ENCODE results near the gene SULT2B1. TPM values are rescaled to one million over a fixed set of nuclear protein-coding genes. Genes with fewer than 3 reads are reported as not detected.

Gene SULT2B1
- total and polyA plus RNA-seq, 4 experiments from 2014 or later = 0.13 TPM; not detected in 3

GRCh38 chr19:48625891-48626327 lies 73.9 kb downstream of the SULT2B1 start:
- ChIA-PET CTCF (ENCODE audit: partially characterized antibody) (no interaction called here), POLR2A (ENCODE audit: partially characterized antibody) (interaction anchor here (3.2 to 6.6 kb wide), 2 partner anchors 8 to 19 kb away, joined by 13 to 61 read pairs; partner anchors contain the start of gene CA11)
- Mint-ChIP-seq H3K27ac (peak overlapping the region in 1 of 7 donors; percentile 65), H3K27me3 (no peaks in the 10 kb centered on the region), H3K4me3 (no peak overlapping the region), H3K9me3 (no peaks in the 10 kb centered on the region), H3K36me3 (peaks cover 7 to 31% of the 10 kb centered on the region in 2 donors), H3K4me1 (peaks cover 16 to 42% (median 26%) of the 10 kb centered on the region in 4 donors)
- Histone ChIP-seq H3K4me1 (ENCODE audit: insufficient read depth, low read length) (peaks cover 16% of the 10 kb centered on the region), H3K27me3 (ENCODE audit: insufficient read depth, low read length) (no peaks in the 10 kb centered on the region), H3K9me3 (ENCODE audit: control insufficient read depth in 1 of 2, low read length in 2 of 2) (no peaks in the 10 kb centered on the region), H3K27ac (ENCODE audit: low read depth, low read length) (no peak overlapping the region), H3K36me3 (ENCODE audit: insufficient read depth, low read length) (peaks cover 12% of the 10 kb centered on the region), H3K4me3 (ENCODE audit: low read length in 2 of 2) (no peak overlapping the region)
- intact Hi-C loops (cut with micrococcal nuclease) = no loop called here
- DNase-seq = no peak

- no peak overlapping the region for H3K27ac ChIP-seq (ENCODE audit: low read depth, low read length)
- peaks cover 23% of the 10 kb centered on the region for H3K36me3 ChIP-seq (ENCODE audit: insufficient read depth, low read length)
- no peak overlapping the region for H3K4me3 ChIP-seq (ENCODE audit: low read length in 2 of 2)
- DNase-seq = peak in 1 of 5 donors; percentile 68
- intact Hi-C loops (cut with micrococcal nuclease) = no loop called here
- ChIA-PET CTCF (ENCODE audit: partially characterized antibody) (interaction anchor here (1.4 kb wide), 1 partner anchor 10 kb away, joined by 4 read pairs; the partner anchor contains the start of gene DBP), POLR2A (ENCODE audit: partially characterized antibody) (interaction anchor here (0.7 to 5.2 kb wide), 6 partner anchors 8 to 113 kb away, joined by 3 to 32 read pairs (median 8); partner anchors contain the start of genes CA11, DBP, RPL18 and SPHK2)
- Mint-ChIP-seq H3K27ac (peak overlapping the region in 3 of 7 donors; percentile 30 to 63 (median 42)), H3K27me3 (no peaks in the 10 kb centered on the region), H3K36me3 (peaks cover 9 to 37% of the 10 kb centered on the region in 2 donors), H3K9me3 (no peaks in the 10 kb centered on the region), H3K4me1 (peaks cover 13 to 34% (median 26%) of the 10 kb centered on the region in 4 donors), H3K4me3 (no peak overlapping the region)
- no peaks in the 10 kb centered on the region for H3K9me3 ChIP-seq (ENCODE audit: control insufficient read depth in 1 of 2, low read length in 2 of 2)
- peaks cover 16% of the 10 kb centered on the region for H3K4me1 ChIP-seq (ENCODE audit: insufficient read depth, low read length)
- no peaks in the 10 kb centered on the region for H3K27me3 ChIP-seq (ENCODE audit: insufficient read depth, low read length)
Observed at GRCh38 chr19:48627201-48627864, 75.4 kb downstream of the SULT2B1 start.

DNA sequence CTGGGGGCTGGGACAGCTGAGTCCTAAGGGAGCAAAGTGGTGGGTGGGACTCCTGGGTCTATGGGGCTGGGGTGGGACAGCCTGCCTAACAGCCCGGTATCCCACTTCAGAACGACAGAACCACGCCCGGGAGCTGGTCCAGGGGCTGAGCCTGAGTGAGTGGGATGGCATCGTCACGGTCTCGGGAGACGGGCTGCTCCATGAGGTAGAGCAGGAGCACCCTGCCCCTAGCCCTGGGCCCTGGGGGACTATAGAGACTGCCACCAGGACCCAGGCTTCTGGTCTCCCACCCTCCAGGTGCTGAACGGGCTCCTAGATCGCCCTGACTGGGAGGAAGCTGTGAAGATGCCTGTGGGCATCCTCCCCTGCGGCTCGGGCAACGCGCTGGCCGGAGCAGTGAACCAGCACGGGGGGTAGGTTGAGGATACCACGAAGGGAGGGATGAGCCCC lies 75.9 kb downstream of the SULT2B1 start:
- Histone ChIP-seq H3K4me3 (ENCODE audit: low read length in 2 of 2) (no peak overlapping the region), H3K9me3 (ENCODE audit: control insufficient read depth in 1 of 2, low read length in 2 of 2) (no peaks in the 10 kb centered on the region), H3K27me3 (ENCODE audit: insufficient read depth, low read length) (no peaks in the 10 kb centered on the region), H3K4me1 (ENCODE audit: insufficient read depth, low read length) (peaks cover 21% of the 10 kb centered on the region), H3K27ac (ENCODE audit: low read depth, low read length) (no peak overlapping the region), H3K36me3 (ENCODE audit: insufficient read depth, low read length) (peaks cover 28% of the 10 kb centered on the region)
- DNase-seq = no peak
- Mint-ChIP-seq H3K4me3 (no peak overlapping the region), H3K27ac (peak overlapping the region in 1 of 7 donors; percentile 42), H3K9me3 (no peaks in the 10 kb centered on the region), H3K27me3 (no peaks in the 10 kb centered on the region), H3K4me1 (peaks cover 13 to 37% (median 29%) of the 10 kb centered on the region in 4 donors), H3K36me3 (peaks cover 14 to 39% of the 10 kb centered on the region in 2 donors)
- ChIA-PET POLR2A (ENCODE audit: partially characterized antibody) (interaction anchor here (0.9 to 5.2 kb wide), 5 partner anchors 8 to 114 kb away, joined by 3 to 32 read pairs (median 13); partner anchors contain the start of genes CA11, DBP, RPL18 and SPHK2), CTCF (ENCODE audit: partially characterized antibody) (interaction anchor here (1.4 kb wide), 1 partner anchor 9 kb away, joined by 4 read pairs; the partner anchor contains the start of gene DBP)
- intact Hi-C loops (cut with micrococcal nuclease) = no loop called here

DNA sequence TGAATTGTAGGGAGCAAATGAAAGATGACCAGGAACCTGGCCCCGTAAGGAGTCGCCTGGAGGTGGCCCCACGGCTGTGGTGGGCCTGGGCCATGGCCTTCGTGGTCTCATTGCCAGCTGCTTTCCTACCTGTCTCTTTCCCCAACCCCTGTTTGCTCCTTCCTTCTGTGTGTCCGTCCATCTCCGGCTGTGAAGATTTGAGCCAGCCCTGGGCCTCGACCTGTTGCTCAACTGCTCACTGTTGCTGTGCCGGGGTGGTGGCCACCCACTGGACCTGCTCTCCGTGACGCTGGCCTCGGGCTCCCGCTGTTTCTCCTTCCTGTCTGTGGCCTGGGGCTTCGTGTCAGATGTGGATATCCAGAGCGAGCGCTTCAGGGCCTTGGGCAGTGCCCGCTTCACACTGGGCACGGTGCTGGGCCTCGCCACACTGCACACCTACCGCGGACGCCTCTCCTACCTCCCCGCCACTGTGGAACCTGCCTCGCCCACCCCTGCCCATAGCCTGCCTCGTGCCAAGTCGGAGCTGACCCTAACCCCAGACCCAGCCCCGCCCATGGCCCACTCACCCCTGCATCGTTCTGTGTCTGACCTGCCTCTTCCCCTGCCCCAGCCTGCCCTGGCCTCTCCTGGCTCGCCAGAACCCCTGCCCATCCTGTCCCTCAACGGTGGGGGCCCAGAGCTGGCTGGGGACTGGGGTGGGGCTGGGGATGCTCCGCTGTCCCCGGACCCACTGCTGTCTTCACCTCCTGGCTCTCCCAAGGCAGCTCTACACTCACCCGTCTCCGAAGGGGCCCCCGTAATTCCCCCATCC lies 76.7 kb downstream of the SULT2B1 start:
- H3K4me3 ChIP-seq (ENCODE audit: low read length in 2 of 2) = no peak overlapping the region
- H3K27ac ChIP-seq (ENCODE audit: low read depth, low read length) = no peak overlapping the region
- Mint-ChIP-seq H3K4me3 (no peak overlapping the region), H3K4me1 (peaks cover 8 to 39% (median 24%) of the 10 kb centered on the region in 4 donors), H3K9me3 (no peaks in the 10 kb centered on the region), H3K27me3 (no peaks in the 10 kb centered on the region), H3K36me3 (peaks cover 14 to 39% of the 10 kb centered on the region in 2 donors), H3K27ac (peak overlapping the region in 2 of 7 donors; percentile 57 to 62)
- DNase-seq = no peak
- CTCF ChIA-PET (ENCODE audit: partially characterized antibody) = no interaction called here
- POLR2A ChIA-PET (ENCODE audit: partially characterized antibody) = interaction anchor here (0.9 to 6.4 kb wide), 7 partner anchors 8 to 115 kb away, joined by 3 to 76 read pairs (median 13); partner anchors contain the start of genes CA11, DBP, FAM83E and RPL18
- H3K36me3 ChIP-seq (ENCODE audit: insufficient read depth, low read length) = peaks cover 35% of the 10 kb centered on the region
- intact Hi-C loops (cut with micrococcal nuclease) = no loop called here
- H3K27me3 ChIP-seq (ENCODE audit: insufficient read depth, low read length) = no peaks in the 10 kb centered on the region
- no peaks in the 10 kb centered on the region for H3K9me3 ChIP-seq (ENCODE audit: control insufficient read depth in 1 of 2, low read length in 2 of 2)
- H3K4me1 ChIP-seq (ENCODE audit: insufficient read depth, low read length) = peaks cover 21% of the 10 kb centered on the region

DNA sequence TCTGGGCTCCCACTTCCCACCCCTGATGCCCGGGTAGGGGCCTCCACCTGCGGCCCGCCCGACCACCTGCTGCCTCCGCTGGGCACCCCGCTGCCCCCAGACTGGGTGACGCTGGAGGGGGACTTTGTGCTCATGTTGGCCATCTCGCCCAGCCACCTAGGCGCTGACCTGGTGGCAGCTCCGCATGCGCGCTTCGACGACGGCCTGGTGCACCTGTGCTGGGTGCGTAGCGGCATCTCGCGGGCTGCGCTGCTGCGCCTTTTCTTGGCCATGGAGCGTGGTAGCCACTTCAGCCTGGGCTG lies 77.3 kb downstream of the SULT2B1 start:
- intact Hi-C loops (cut with micrococcal nuclease) = no loop called here
- ChIA-PET POLR2A (ENCODE audit: partially characterized antibody) (interaction anchor here (1.1 to 6.4 kb wide), 4 partner anchors 8 to 15 kb away, joined by 4 to 76 read pairs (median 30); partner anchors contain the start of genes CA11, DBP, FAM83E and RPL18), CTCF (ENCODE audit: partially characterized antibody) (no interaction called here)
- H3K4me1 Mint-ChIP-seq = peaks cover 8 to 40% (median 22%) of the 10 kb centered on the region in 4 donors
- no peak overlapping the region for H3K27ac ChIP-seq (ENCODE audit: low read depth, low read length)
- no peaks in the 10 kb centered on the region for H3K27me3 Mint-ChIP-seq
- no peak overlapping the region for H3K4me3 ChIP-seq (ENCODE audit: low read length in 2 of 2)
- H3K4me3 Mint-ChIP-seq = no peak overlapping the region
- peak in 1 of 5 donors; percentile 5 for DNase-seq
- peaks cover 14 to 38% of the 10 kb centered on the region in 2 donors for H3K36me3 Mint-ChIP-seq
- no peaks in the 10 kb centered on the region for H3K27me3 ChIP-seq (ENCODE audit: insufficient read depth, low read length)
- peaks cover 35% of the 10 kb centered on the region for H3K36me3 ChIP-seq (ENCODE audit: insufficient read depth, low read length)
- no peaks in the 10 kb centered on the region for H3K9me3 Mint-ChIP-seq
- peaks cover 24% of the 10 kb centered on the region for H3K4me1 ChIP-seq (ENCODE audit: insufficient read depth, low read length)
- H3K27ac Mint-ChIP-seq = no peak overlapping the region
- no peaks in the 10 kb centered on the region for H3K9me3 ChIP-seq (ENCODE audit: control insufficient read depth in 1 of 2, low read length in 2 of 2)

DNA sequence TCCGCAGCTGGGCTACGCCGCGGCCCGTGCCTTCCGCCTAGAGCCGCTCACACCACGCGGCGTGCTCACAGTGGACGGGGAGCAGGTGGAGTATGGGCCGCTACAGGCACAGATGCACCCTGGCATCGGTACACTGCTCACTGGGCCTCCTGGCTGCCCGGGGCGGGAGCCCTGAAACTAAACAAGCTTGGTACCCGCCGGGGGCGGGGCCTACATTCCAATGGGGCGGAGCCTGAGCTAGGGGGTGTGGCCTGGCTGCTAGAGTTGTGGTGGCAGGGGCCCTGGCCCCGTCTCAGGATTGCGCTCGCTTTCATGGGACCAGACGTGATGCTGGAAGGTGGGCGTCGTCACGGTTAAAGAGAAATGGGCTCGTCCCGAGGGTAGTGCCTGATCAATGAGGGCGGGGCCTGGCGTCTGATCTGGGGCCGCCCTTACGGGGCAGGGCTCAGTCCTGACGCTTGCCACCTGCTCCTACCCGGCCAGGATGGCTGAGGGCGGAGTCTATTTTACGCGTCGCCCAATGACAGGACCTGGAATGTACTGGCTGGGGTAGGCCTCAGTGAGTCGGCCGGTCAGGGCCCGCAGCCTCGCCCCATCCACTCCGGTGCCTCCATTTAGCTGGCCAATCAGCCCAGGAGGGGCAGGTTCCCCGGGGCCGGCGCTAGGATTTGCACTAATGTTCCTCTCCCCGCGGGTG lies 77.8 kb downstream of the SULT2B1 start:
- Histone ChIP-seq H3K27ac (ENCODE audit: low read depth, low read length) (no peak overlapping the region), H3K27me3 (ENCODE audit: insufficient read depth, low read length) (no peaks in the 10 kb centered on the region), H3K4me1 (ENCODE audit: insufficient read depth, low read length) (peaks cover 23% of the 10 kb centered on the region), H3K9me3 (ENCODE audit: control insufficient read depth in 1 of 2, low read length in 2 of 2) (no peaks in the 10 kb centered on the region), H3K36me3 (ENCODE audit: insufficient read depth, low read length) (peaks cover 35% of the 10 kb centered on the region), H3K4me3 (ENCODE audit: low read length in 2 of 2) (no peak overlapping the region)
- ChIA-PET POLR2A (ENCODE audit: partially characterized antibody) (interaction anchor here (1.1 to 6.4 kb wide), 5 partner anchors 7 to 15 kb away, joined by 4 to 76 read pairs (median 29); partner anchors contain the start of genes CA11, DBP, FAM83E and RPL18), CTCF (ENCODE audit: partially characterized antibody) (no interaction called here)
- H3K27me3 Mint-ChIP-seq = no peaks in the 10 kb centered on the region
- H3K4me3 Mint-ChIP-seq = no peak overlapping the region
- DNase-seq = no peak
- H3K36me3 Mint-ChIP-seq = peaks cover 14 to 42% of the 10 kb centered on the region in 2 donors
- H3K9me3 Mint-ChIP-seq = no peaks in the 10 kb centered on the region
- peak overlapping the region in 1 of 7 donors; percentile 59 for H3K27ac Mint-ChIP-seq
- intact Hi-C loops (cut with micrococcal nuclease) = no loop called here
- peaks cover 8 to 44% (median 21%) of the 10 kb centered on the region in 4 donors for H3K4me1 Mint-ChIP-seq
